Neutrophil (primary cell): Measurements from ENCODE around the gene USH1C.

Source experiments
- H3K27ac ChIP-seq: fragments of 200-600 bp; sonication (generic); 2 replicates; pipeline ENCODE4 v1.5.1; 2016; ENCODE audit warnings: mild to moderate bottlenecking, moderate library complexity
- H3K27me3 ChIP-seq: fragments of 200-600 bp; sonication (generic); 2 replicates; pipeline ENCODE4 v1.6.0; 2016; ENCODE audit warnings: mild to moderate bottlenecking
- H3K36me3 ChIP-seq: fragments of 200-600 bp; sonication (generic); 2 replicates; pipeline ENCODE4 v1.5.1; 2017
- H3K4me1 ChIP-seq, 2 experiments: fragments of 200-600 bp in 1 of 2; sonication (generic) in 1 of 2; 1 replicate in 1 of 2; 2 replicates in 1 of 2; pipeline versions ENCODE4 v1.5.1 to v1.6.1; 2013 to 2016; ENCODE audit warnings: low read depth in 1 of 2, low read length in 1 of 2, mild to moderate bottlenecking in 1 of 2, moderate library complexity in 1 of 2; ENCODE audit not compliant: control insufficient read depth in 1 of 2, insufficient read depth in 1 of 2
- H3K4me3 ChIP-seq, 2 experiments: fragments of 200-600 bp in 1 of 2; sonication (generic) in 1 of 2; 1 replicate in 1 of 2; 2 replicates in 1 of 2; pipeline ENCODE4 v1.5.1; 2013 to 2016; ENCODE audit warnings: low read depth in 1 of 2, low read length in 1 of 2, mild to moderate bottlenecking in 1 of 2, moderate library complexity in 1 of 2
- H3K9me3 ChIP-seq: fragments of 200-600 bp; sonication (generic); 2 replicates; pipeline ENCODE4 v1.5.1; 2016
- CTCF ChIP-seq: fragments of 200-600 bp; sonication (generic); IDR thresholded peaks from 2 replicates; pipeline ENCODE4 v1.5.1; 2016; ENCODE audit warnings: antibody characterized with exemption

The USH1C gene

GRCh38 chr11:17579451-17579850 is 35.2 kb upstream of the USH1C start:
- no peaks in the 10 kb centered on the region for H3K4me1 ChIP-seq
- no peak overlapping the region for H3K4me3 ChIP-seq
- no peak overlapping the region for H3K27ac ChIP-seq
- no peak for TF ChIP-seq CTCF
- peaks cover under 1% of the 10 kb centered on the region for H3K27me3 ChIP-seq
- no peaks in the 10 kb centered on the region for H3K36me3 ChIP-seq
- no peaks in the 10 kb centered on the region for H3K9me3 ChIP-seq

GRCh38 chr11:17578958-17579357 is 34.7 kb upstream of the USH1C start:
- H3K4me1 ChIP-seq, result no peaks in the 10 kb centered on the region
- TF ChIP-seq CTCF, result no peak
- H3K9me3 ChIP-seq, result no peaks in the 10 kb centered on the region
- H3K27ac ChIP-seq, result no peak overlapping the region
- no peaks in the 10 kb centered on the region for H3K27me3 ChIP-seq
- H3K36me3 ChIP-seq, result no peaks in the 10 kb centered on the region
- H3K4me3 ChIP-seq, result no peak overlapping the region

GRCh38 chr11:17578296-17578695 is 34.1 kb upstream of the USH1C start:
- Histone ChIP-seq H3K9me3 (no peaks in the 10 kb centered on the region), H3K27me3 (no peaks in the 10 kb centered on the region), H3K4me3 (no peak overlapping the region)

GRCh38 chr11:17575431-17576425 is 31.5 kb upstream of the USH1C start:
- Histone ChIP-seq H3K9me3 (no peaks in the 10 kb centered on the region), H3K36me3 (no peaks in the 10 kb centered on the region), H3K4me1 (no peaks in the 10 kb centered on the region), H3K4me3 (no peak overlapping the region), H3K27me3 (peaks cover 8% of the 10 kb centered on the region), H3K27ac (no peak overlapping the region)
- TF ChIP-seq CTCF, result no peak

More at GRCh38 chr11:17578296-17578695, 34.1 kb upstream of the USH1C start:
- TF ChIP-seq CTCF, result no peak
- no peaks in the 10 kb centered on the region for H3K36me3 ChIP-seq
- no peaks in the 10 kb centered on the region for H3K4me1 ChIP-seq
- H3K27ac ChIP-seq, result no peak overlapping the region

- no peak for TF ChIP-seq CTCF
- H3K9me3 ChIP-seq, result no peaks in the 10 kb centered on the region
Observed at GRCh38 chr11:17574141-17575091, 30.2 kb upstream of the USH1C start.

More at GRCh38 chr11:17574141-17575091, 30.2 kb upstream of the USH1C start:
- no peak overlapping the region for H3K27ac ChIP-seq
- no peaks in the 10 kb centered on the region for H3K36me3 ChIP-seq
- H3K4me1 ChIP-seq, result no peaks in the 10 kb centered on the region
- H3K27me3 ChIP-seq, result peaks cover 8% of the 10 kb centered on the region
- no peak overlapping the region for H3K4me3 ChIP-seq
